Neural cell (in vitro differentiated cells): ENCODE data around the gene PDE4D.

Experiments
- CTCF ChIP-seq: fragments of 450-650 bp; IDR thresholded peaks from 2 replicates; pipeline ENCODE4 v1.5.1; 2014; ENCODE audit warnings: antibody characterized with exemption, mild to moderate bottlenecking, moderate library complexity; ENCODE audit not compliant: poor library complexity, severe bottlenecking
- POLR2AphosphoS5 ChIP-seq: IDR thresholded peaks from 2 replicates; pipeline ENCODE4 v1.6.1; 2012

GRCh38 chr5:59547731-59548130 is 345.8 kb downstream of the PDE4D start:
- TF ChIP-seq CTCF (no peak), POLR2AphosphoS5 (no peak)
